IMR-90 (cell line): Measurements from ENCODE around the gene ATP6V0C.

Experiments used
- BHLHE40 ChIP-seq: fragments of 150-350 bp; IDR thresholded peaks from 2 replicates; pipeline ENCODE4 v1.6.1; 2016; ENCODE audit warnings: mild to moderate bottlenecking, low read depth, low read length
- CEBPB ChIP-seq: IDR thresholded peaks from 2 replicates; pipeline ENCODE4 v1.6.1; 2012; ENCODE audit warnings: low read depth, low read length, improper control_type of control experiment
- CHD1 ChIP-seq: IDR thresholded peaks from 2 replicates; pipeline ENCODE4 v1.6.1; 2012; ENCODE audit warnings: low read depth, low read length, improper control_type of control experiment
- FOS ChIP-seq: fragments of 150-350 bp; IDR thresholded peaks from 2 replicates; pipeline ENCODE4 v1.6.1; 2016; ENCODE audit warnings: low read depth, low read length
- MXI1 ChIP-seq: IDR thresholded peaks from 2 replicates; pipeline ENCODE4 v1.6.1; 2012; ENCODE audit warnings: low read depth, mild to moderate bottlenecking, low read length, moderate library complexity, borderline replicate concordance
- POLR2A ChIP-seq: IDR thresholded peaks from 2 replicates; pipeline ENCODE4 v1.6.1; 2012; ENCODE audit warnings: mild to moderate bottlenecking, low read depth, low read length
- RAD21 ChIP-seq: IDR thresholded peaks from 2 replicates; pipeline ENCODE4 v1.6.1; 2012; ENCODE audit warnings: low read length, improper control_type of control experiment
- RCOR1 ChIP-seq: IDR thresholded peaks from 2 replicates; pipeline ENCODE4 v1.6.1; 2012; ENCODE audit warnings: mild to moderate bottlenecking, low read length, improper control_type of control experiment; ENCODE audit not compliant: insufficient replicate concordance
- SMC3 ChIP-seq: fragments of 150-350 bp; IDR thresholded peaks from 2 replicates; pipeline ENCODE4 v1.6.1; 2016; ENCODE audit warnings: low read depth, mild to moderate bottlenecking, antibody characterized with exemption, low read length, moderate library complexity
- TF ChIP-seq, protein P1 (sequence below): conservative IDR thresholded peaks from 2 replicates; pipeline ENCODE4 v1.5.1; 2012; ENCODE audit warnings: mild to moderate bottlenecking, low read depth, low read length, improper control_type of control experiment
- TF ChIP-seq, protein P2 (sequence below): fragments of 150-350 bp; IDR thresholded peaks from 2 replicates; pipeline ENCODE4 v1.6.1; 2016; ENCODE audit warnings: low read depth, mild to moderate bottlenecking, low read length, moderate library complexity, borderline replicate concordance
- TF ChIP-seq, protein P3 (sequence below): fragments of 150-350 bp; IDR thresholded peaks from 2 replicates; pipeline ENCODE4 v1.6.1; 2017; ENCODE audit warnings: mild to moderate bottlenecking, antibody characterized with exemption, low read length, low read depth

DNA sequence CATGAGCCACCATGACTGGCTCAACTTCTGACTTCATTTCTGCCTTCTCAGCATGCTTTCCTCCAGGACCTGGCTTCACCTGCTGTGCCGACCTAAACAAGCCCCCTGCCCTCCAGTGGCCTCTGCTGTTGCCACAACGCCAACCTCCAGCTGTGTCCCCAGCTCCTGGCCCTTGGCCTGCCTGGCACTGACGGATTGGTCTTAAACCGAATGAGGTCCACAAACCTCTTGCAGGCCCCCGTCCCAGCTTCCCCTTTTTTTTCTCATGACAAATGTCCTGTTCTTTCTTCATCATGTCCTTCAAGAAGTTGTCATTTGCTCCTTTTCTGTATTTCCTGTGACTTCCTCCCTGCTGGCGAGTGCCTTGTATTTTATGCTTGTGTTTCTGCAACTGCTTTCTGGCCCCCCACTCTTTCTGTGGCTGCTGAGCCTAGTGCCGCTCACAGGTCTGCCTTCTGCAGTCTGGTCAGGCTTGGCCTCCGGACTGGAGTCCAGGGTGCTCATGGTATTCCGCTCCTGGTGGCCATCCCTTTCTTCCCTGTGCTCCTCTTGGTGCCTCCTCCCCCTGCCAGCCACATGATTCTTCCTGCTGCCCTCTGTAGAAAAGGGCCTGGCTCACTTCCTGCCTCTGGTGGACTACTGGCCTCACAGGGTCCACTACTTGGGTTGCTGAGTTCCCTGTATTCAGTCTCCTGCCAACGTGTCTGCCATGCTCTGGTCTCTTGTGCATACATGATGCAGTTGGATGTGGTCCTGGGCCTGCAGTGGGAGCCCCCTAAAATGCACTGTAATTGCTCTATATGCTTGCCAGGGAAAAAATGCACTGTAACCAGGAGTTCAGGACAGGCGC lies 2.9 kb downstream of the ATP6V0C start:
- TF ChIP-seq, protein P1, sequence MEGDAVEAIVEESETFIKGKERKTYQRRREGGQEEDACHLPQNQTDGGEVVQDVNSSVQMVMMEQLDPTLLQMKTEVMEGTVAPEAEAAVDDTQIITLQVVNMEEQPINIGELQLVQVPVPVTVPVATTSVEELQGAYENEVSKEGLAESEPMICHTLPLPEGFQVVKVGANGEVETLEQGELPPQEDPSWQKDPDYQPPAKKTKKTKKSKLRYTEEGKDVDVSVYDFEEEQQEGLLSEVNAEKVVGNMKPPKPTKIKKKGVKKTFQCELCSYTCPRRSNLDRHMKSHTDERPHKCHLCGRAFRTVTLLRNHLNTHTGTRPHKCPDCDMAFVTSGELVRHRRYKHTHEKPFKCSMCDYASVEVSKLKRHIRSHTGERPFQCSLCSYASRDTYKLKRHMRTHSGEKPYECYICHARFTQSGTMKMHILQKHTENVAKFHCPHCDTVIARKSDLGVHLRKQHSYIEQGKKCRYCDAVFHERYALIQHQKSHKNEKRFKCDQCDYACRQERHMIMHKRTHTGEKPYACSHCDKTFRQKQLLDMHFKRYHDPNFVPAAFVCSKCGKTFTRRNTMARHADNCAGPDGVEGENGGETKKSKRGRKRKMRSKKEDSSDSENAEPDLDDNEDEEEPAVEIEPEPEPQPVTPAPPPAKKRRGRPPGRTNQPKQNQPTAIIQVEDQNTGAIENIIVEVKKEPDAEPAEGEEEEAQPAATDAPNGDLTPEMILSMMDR, result no peak
- TF ChIP-seq BHLHE40 (no peak), SMC3 (no peak), RAD21 (no peak), CHD1 (no peak), POLR2A (no peak), MXI1 (no peak), CEBPB (no peak), FOS (no peak), RCOR1 (no peak)
- TF ChIP-seq, protein P2, sequence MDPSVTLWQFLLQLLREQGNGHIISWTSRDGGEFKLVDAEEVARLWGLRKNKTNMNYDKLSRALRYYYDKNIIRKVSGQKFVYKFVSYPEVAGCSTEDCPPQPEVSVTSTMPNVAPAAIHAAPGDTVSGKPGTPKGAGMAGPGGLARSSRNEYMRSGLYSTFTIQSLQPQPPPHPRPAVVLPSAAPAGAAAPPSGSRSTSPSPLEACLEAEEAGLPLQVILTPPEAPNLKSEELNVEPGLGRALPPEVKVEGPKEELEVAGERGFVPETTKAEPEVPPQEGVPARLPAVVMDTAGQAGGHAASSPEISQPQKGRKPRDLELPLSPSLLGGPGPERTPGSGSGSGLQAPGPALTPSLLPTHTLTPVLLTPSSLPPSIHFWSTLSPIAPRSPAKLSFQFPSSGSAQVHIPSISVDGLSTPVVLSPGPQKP, result no peak
- TF ChIP-seq, protein P3, sequence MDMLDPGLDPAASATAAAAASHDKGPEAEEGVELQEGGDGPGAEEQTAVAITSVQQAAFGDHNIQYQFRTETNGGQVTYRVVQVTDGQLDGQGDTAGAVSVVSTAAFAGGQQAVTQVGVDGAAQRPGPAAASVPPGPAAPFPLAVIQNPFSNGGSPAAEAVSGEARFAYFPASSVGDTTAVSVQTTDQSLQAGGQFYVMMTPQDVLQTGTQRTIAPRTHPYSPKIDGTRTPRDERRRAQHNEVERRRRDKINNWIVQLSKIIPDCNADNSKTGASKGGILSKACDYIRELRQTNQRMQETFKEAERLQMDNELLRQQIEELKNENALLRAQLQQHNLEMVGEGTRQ, result peak; percentile 20; the same call in 1 of the 2 replicates
